ENCODE results near the gene SLCO2A1. TPM values are rescaled to one million over a fixed set of nuclear protein-coding genes. Genes with fewer than 3 reads are reported as not detected.

SLCO2A1 gene
- total and polyA plus RNA-seq, 2 experiments from 2014 or later, result 0.31 to 1.0 TPM

GRCh38 chr3:134018850-134019249 lies 10.9 kb downstream of the SLCO2A1 start (continued):
- TF ChIP-seq, protein P1, sequence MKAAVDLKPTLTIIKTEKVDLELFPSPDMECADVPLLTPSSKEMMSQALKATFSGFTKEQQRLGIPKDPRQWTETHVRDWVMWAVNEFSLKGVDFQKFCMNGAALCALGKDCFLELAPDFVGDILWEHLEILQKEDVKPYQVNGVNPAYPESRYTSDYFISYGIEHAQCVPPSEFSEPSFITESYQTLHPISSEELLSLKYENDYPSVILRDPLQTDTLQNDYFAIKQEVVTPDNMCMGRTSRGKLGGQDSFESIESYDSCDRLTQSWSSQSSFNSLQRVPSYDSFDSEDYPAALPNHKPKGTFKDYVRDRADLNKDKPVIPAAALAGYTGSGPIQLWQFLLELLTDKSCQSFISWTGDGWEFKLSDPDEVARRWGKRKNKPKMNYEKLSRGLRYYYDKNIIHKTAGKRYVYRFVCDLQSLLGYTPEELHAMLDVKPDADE (IDR thresholded peaks at IDR 0.05), result no peak
- TF ChIP-seq CREB1 (CRISPR knock-in tag; IDR thresholded peaks at IDR 0.05; ENCODE audit: low read depth) (no peak), JUNB (IDR thresholded peaks at IDR 0.05; ENCODE audit: unreplicated experiment) (no peak), EZH2 (IDR thresholded peaks at IDR 0.05; ENCODE audit: low read depth, unreplicated experiment) (no peak), STAT1 (IDR thresholded peaks at IDR 0.05; ENCODE audit: unreplicated experiment) (no peak), ZNF331 (CRISPR knock-in tag; IDR thresholded peaks at IDR 0.05; ENCODE audit: low read depth) (no peak)
- TF ChIP-seq, protein P2, sequence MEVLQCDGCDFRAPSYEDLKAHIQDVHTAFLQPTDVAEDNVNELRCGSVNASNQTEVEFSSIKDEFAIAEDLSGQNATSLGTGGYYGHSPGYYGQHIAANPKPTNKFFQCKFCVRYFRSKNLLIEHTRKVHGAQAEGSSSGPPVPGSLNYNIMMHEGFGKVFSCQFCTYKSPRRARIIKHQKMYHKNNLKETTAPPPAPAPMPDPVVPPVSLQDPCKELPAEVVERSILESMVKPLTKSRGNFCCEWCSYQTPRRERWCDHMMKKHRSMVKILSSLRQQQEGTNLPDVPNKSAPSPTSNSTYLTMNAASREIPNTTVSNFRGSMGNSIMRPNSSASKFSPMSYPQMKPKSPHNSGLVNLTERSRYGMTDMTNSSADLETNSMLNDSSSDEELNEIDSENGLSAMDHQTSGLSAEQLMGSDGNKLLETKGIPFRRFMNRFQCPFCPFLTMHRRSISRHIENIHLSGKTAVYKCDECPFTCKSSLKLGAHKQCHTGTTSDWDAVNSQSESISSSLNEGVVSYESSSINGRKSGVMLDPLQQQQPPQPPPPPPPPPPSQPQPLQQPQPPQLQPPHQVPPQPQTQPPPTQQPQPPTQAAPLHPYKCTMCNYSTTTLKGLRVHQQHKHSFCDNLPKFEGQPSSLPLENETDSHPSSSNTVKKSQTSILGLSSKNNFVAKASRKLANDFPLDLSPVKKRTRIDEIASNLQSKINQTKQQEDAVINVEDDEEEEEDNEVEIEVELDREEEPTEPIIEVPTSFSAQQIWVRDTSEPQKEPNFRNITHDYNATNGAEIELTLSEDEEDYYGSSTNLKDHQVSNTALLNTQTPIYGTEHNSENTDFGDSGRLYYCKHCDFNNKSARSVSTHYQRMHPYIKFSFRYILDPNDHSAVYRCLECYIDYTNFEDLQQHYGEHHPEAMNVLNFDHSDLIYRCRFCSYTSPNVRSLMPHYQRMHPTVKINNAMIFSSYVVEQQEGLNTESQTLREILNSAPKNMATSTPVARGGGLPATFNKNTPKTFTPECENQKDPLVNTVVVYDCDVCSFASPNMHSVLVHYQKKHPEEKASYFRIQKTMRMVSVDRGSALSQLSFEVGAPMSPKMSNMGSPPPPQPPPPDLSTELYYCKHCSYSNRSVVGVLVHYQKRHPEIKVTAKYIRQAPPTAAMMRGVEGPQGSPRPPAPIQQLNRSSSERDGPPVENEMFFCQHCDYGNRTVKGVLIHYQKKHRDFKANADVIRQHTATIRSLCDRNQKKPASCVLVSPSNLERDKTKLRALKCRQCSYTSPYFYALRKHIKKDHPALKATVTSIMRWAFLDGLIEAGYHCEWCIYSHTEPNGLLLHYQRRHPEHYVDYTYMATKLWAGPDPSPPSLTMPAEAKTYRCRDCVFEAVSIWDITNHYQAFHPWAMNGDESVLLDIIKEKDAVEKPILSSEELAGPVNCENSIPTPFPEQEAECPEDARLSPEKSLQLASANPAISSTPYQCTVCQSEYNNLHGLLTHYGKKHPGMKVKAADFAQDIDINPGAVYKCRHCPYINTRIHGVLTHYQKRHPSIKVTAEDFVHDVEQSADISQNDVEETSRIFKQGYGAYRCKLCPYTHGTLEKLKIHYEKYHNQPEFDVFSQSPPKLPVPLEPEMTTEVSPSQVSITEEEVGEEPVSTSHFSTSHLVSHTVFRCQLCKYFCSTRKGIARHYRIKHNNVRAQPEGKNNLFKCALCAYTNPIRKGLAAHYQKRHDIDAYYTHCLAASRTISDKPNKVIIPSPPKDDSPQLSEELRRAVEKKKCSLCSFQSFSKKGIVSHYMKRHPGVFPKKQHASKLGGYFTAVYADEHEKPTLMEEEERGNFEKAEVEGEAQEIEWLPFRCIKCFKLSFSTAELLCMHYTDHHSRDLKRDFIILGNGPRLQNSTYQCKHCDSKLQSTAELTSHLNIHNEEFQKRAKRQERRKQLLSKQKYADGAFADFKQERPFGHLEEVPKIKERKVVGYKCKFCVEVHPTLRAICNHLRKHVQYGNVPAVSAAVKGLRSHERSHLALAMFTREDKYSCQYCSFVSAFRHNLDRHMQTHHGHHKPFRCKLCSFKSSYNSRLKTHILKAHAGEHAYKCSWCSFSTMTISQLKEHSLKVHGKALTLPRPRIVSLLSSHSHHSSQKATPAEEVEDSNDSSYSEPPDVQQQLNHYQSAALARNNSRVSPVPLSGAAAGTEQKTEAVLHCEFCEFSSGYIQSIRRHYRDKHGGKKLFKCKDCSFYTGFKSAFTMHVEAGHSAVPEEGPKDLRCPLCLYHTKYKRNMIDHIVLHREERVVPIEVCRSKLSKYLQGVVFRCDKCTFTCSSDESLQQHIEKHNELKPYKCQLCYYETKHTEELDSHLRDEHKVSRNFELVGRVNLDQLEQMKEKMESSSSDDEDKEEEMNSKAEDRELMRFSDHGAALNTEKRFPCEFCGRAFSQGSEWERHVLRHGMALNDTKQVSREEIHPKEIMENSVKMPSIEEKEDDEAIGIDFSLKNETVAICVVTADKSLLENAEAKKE (CRISPR knock-in tag; IDR thresholded peaks at IDR 0.05), result no peak

- H3K27ac Mint-ChIP-seq, result no peak overlapping the region
- TF ChIP-seq ZNF114 (CRISPR knock-in tag; IDR thresholded peaks at IDR 0.05), result no peak
- no peak for TF ChIP-seq POLR2AphosphoS5 (IDR thresholded peaks at IDR 0.05; ENCODE audit: low read depth)
- TF ChIP-seq, protein P1 (IDR thresholded peaks at IDR 0.05), result no peak
These were observed 11.3 kb downstream of the SLCO2A1 start for GRCh38 chr3:134018406-134018805.

More at GRCh38 chr3:134018406-134018805, 11.3 kb downstream of the SLCO2A1 start:
- H3K36me3 ChIP-seq (ENCODE audit: insufficient read depth), result no peaks in the 10 kb centered on the region
- ATAC-seq (no peak), DNase-seq (ENCODE audit: low spot score) (no peak)
- H3K27me3 ChIP-seq (ENCODE audit: insufficient read depth), result no peaks in the 10 kb centered on the region
- no peak overlapping the region for H3K4me2 ChIP-seq
- no peaks in the 10 kb centered on the region for H3K79me2 ChIP-seq (replicated peaks; ENCODE audit: insufficient read depth)
- Mint-ChIP-seq H3K36me3 (ENCODE audit: low read depth) (no peaks in the 10 kb centered on the region; the same call in 2 of the 3 replicates), H3K27me3 (ENCODE audit: insufficient read depth, low read depth, poor library complexity) (no peaks in the 10 kb centered on the region), H3K4me3 (no peak overlapping the region), H3K4me1 (peaks cover 4% of the 10 kb centered on the region; the same call in 1 of the 3 replicates), H3K9me3 (no peaks in the 10 kb centered on the region)
- no peak overlapping the region for H2AFZ ChIP-seq
- H4K20me1 ChIP-seq (replicated peaks; ENCODE audit: insufficient read depth), result no peaks in the 10 kb centered on the region
- H3K4me3 ChIP-seq, result no peak overlapping the region
- no peaks in the 10 kb centered on the region for H3K4me1 ChIP-seq (ENCODE audit: insufficient read depth)
- no peak overlapping the region for H3K27ac ChIP-seq (ENCODE audit: low read depth)
- no peaks in the 10 kb centered on the region for H3K9me2 ChIP-seq (ENCODE audit: insufficient read depth)
- H3F3A ChIP-seq (replicated peaks; ENCODE audit: low read depth), result no peaks in the 10 kb centered on the region

Measured in GM23338 (cell line).